ENCODE measurements around the gene KLF16. TPM values are rescaled to one million over a fixed set of nuclear protein-coding genes. Genes with fewer than 3 reads are reported as not detected.
A peak's percentile ranks its signal among the peaks of the same experiment; 100 is the strongest.

The KLF16 gene
- total RNA-seq, 1 donor from 2014 or later = 26.3 TPM

- DNase-seq (ENCODE audit: extremely low spot score, unreplicated experiment) = no peak
- Mint-ChIP-seq H3K36me3 (ENCODE audit: unreplicated experiment) (peaks cover 3% of the 10 kb centered on the region), H3K27me3 (ENCODE audit: unreplicated experiment) (no peaks in the 10 kb centered on the region), H3K27ac (ENCODE audit: unreplicated experiment) (no peak overlapping the region), H3K9me3 (ENCODE audit: unreplicated experiment) (no peaks in the 10 kb centered on the region), H3K4me3 (ENCODE audit: unreplicated experiment) (no peak overlapping the region), H3K4me1 (ENCODE audit: unreplicated experiment) (peaks cover 51% of the 10 kb centered on the region)
- no peak for TF ChIP-seq CTCF (IDR thresholded peaks at IDR 0.05)
Observed at GRCh38 chr19:1843116-1843515, 20.3 kb downstream of the KLF16 start.

- H3K36me3 Mint-ChIP-seq (ENCODE audit: unreplicated experiment) = peaks cover 3% of the 10 kb centered on the region
- no peak overlapping the region for H3K4me3 Mint-ChIP-seq (ENCODE audit: unreplicated experiment)
- H3K27me3 Mint-ChIP-seq (ENCODE audit: unreplicated experiment) = no peaks in the 10 kb centered on the region
- no peak for DNase-seq (ENCODE audit: extremely low spot score, unreplicated experiment)
- peak overlapping the region; percentile 56 for H3K27ac Mint-ChIP-seq (ENCODE audit: unreplicated experiment)
- no peak for TF ChIP-seq CTCF (IDR thresholded peaks at IDR 0.05)
- H3K4me1 Mint-ChIP-seq (ENCODE audit: unreplicated experiment) = peaks cover 45% of the 10 kb centered on the region
- H3K9me3 Mint-ChIP-seq (ENCODE audit: unreplicated experiment) = no peaks in the 10 kb centered on the region
Observed at GRCh38 chr19:1841209-1841924, 22.0 kb downstream of the KLF16 start.

GRCh38 chr19:1840541-1841115 is 22.8 kb downstream of the KLF16 start:
- TF ChIP-seq CTCF (IDR thresholded peaks at IDR 0.05) = no peak
- Mint-ChIP-seq H3K27ac (ENCODE audit: unreplicated experiment) (peak overlapping the region; percentile 15), H3K4me1 (ENCODE audit: unreplicated experiment) (peaks cover 37% of the 10 kb centered on the region), H3K27me3 (ENCODE audit: unreplicated experiment) (no peaks in the 10 kb centered on the region), H3K9me3 (ENCODE audit: unreplicated experiment) (no peaks in the 10 kb centered on the region), H3K36me3 (ENCODE audit: unreplicated experiment) (no peaks in the 10 kb centered on the region), H3K4me3 (ENCODE audit: unreplicated experiment) (no peak overlapping the region)
- DNase-seq (ENCODE audit: extremely low spot score, unreplicated experiment) = no peak

- Mint-ChIP-seq H3K9me3 (ENCODE audit: unreplicated experiment) (no peaks in the 10 kb centered on the region), H3K4me3 (ENCODE audit: unreplicated experiment) (no peak overlapping the region), H3K36me3 (ENCODE audit: unreplicated experiment) (no peaks in the 10 kb centered on the region), H3K27ac (ENCODE audit: unreplicated experiment) (peak overlapping the region; percentile 37), H3K4me1 (ENCODE audit: unreplicated experiment) (peaks cover 36% of the 10 kb centered on the region), H3K27me3 (ENCODE audit: unreplicated experiment) (no peaks in the 10 kb centered on the region)
- no peak for DNase-seq (ENCODE audit: extremely low spot score, unreplicated experiment)
- no peak for TF ChIP-seq CTCF (IDR thresholded peaks at IDR 0.05)
Observed at GRCh38 chr19:1839658-1840540, 23.5 kb downstream of the KLF16 start.
